ENCODE measurements around the gene PRXL2B. TPM values are rescaled to one million over a fixed set of nuclear protein-coding genes. Genes with fewer than 3 reads are reported as not detected.

Gene PRXL2B
- total and polyA plus RNA-seq, 12 donors = 3.7 to 12.0 (median 5.4) TPM

DNA sequence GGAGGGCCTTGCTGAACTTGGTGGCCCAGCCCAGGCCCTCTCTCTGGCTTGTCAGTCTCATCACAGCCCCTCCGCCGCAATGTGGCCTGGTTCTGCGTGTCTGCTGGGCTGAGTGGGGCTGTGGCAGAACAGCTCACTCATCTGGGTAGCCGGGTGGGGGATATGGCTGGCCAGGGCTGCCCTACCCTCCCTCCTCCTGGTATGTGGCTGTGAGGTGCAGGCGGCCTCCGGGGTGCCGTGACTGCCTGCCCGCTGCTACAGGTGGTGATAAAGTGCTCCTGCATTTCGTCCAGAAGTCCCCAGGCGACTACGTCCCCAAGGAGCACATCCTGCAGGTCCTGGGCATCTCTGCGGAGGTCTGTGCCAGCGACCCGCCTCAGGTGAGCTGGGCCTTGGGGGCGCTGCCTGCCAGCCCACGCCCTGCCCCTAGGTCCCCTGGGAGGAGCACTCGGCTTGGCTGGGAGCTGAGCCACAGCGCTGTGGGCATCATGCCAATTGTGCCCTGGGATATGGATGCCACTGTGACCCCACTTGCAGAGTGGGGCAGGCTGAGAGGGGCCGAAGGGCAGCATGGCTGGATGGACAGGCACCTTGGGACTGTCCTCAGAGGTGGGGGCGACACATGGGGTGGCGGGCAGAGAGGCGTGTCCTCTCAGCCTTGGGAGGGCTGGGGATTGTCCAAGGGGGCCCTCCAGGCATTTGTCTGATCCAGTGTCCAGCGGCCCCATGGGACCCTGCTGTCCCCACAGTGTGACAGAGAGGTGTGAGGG is 2.3 kb downstream of the PRXL2B start:
- TF ChIP-seq, protein P1, sequence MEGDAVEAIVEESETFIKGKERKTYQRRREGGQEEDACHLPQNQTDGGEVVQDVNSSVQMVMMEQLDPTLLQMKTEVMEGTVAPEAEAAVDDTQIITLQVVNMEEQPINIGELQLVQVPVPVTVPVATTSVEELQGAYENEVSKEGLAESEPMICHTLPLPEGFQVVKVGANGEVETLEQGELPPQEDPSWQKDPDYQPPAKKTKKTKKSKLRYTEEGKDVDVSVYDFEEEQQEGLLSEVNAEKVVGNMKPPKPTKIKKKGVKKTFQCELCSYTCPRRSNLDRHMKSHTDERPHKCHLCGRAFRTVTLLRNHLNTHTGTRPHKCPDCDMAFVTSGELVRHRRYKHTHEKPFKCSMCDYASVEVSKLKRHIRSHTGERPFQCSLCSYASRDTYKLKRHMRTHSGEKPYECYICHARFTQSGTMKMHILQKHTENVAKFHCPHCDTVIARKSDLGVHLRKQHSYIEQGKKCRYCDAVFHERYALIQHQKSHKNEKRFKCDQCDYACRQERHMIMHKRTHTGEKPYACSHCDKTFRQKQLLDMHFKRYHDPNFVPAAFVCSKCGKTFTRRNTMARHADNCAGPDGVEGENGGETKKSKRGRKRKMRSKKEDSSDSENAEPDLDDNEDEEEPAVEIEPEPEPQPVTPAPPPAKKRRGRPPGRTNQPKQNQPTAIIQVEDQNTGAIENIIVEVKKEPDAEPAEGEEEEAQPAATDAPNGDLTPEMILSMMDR (IDR thresholded peaks at IDR 0.05) = no peak
- H3K9me3 ChIP-seq = no peaks in the 10 kb centered on the region
- no peak overlapping the region for H3K27ac ChIP-seq
- H3K4me1 ChIP-seq = peaks cover 12 to 37% (median 29%) of the 10 kb centered on the region in 9 donors
- intact Hi-C loops (cut with DNase I) = loop anchor here in 2 of 10 donors (5.0 to 10.0 kb wide), 2 partner anchors 56 to 62 kb away; partner anchors contain the start of gene PANK4 (in 1 of the 2)
- peak in 1 of 2 donors; percentile 21 for DNase-seq
- H3K27me3 ChIP-seq = peaks cover 0 to 8% (median 0%) of the 10 kb centered on the region in 7 donors
- WGBS, 2 donors = 89 to 92% methylated on average over 23 of the region's 23 CpGs
- ATAC-seq = no peak
- H3K4me3 ChIP-seq = no peak overlapping the region
- H3K36me3 ChIP-seq = peaks cover 0 to 8% (median 0%) of the 10 kb centered on the region in 9 donors

DNA sequence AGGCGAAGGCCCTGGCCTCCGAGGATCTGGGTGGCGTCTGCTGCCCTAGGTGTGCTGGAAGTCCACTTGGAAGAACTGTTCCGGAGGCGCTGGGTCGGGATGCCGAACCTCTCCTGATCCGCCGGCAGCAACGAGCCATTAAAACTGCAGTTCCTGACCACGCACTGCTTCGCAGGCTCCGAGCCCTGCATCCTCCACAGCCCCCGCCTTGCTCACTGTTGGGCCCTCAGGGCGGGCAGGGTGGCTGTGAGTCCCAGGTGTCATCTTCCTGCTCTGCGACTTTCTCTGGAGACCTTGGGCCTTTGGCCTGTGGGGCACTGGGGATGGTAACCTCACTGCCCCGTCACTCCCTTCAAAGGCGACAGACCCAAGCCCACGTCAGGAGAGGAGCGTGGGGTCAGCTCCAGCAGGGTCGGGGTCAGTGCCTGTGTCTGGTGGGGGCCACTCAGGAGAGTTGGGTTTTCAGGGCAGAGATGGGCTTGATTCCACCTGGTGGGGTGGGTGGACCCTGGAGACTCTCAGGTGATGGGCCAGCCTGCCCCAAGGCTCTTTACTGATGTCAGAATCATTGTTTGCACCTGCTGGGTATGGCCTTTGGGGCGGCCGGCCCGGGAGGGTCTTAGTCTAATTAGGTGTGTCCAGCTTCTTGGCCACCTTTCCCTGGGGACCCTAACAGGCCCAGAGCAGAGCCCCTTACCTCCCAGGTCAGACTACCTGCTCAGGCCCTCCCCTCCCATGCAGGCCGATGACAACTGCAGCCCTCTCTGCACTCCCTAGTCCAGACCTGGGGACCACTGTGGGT is 3.1 kb downstream of the PRXL2B start:
- Histone ChIP-seq H3K27me3 (peaks cover 0 to 11% (median 0%) of the 10 kb centered on the region in 7 donors), H3K4me3 (no peak overlapping the region), H3K36me3 (peaks cover 0 to 8% (median 0%) of the 10 kb centered on the region in 9 donors), H3K9me3 (no peaks in the 10 kb centered on the region), H3K27ac (no peak overlapping the region), H3K4me1 (peaks cover 12 to 37% (median 28%) of the 10 kb centered on the region in 9 donors)
- intact Hi-C loops (cut with DNase I) = loop anchor here in 5 of 10 donors (5.0 to 10.0 kb wide), 3 partner anchors 48 to 62 kb away; partner anchors contain the start of gene PANK4 (in 1 of the 5)
- DNase-seq = no peak
- TF ChIP-seq, protein P1 (IDR thresholded peaks at IDR 0.05) = no peak
- 96 to 98% methylated on average over 25 of the region's 25 CpGs for WGBS, 2 donors
- ATAC-seq = no peak

DNA sequence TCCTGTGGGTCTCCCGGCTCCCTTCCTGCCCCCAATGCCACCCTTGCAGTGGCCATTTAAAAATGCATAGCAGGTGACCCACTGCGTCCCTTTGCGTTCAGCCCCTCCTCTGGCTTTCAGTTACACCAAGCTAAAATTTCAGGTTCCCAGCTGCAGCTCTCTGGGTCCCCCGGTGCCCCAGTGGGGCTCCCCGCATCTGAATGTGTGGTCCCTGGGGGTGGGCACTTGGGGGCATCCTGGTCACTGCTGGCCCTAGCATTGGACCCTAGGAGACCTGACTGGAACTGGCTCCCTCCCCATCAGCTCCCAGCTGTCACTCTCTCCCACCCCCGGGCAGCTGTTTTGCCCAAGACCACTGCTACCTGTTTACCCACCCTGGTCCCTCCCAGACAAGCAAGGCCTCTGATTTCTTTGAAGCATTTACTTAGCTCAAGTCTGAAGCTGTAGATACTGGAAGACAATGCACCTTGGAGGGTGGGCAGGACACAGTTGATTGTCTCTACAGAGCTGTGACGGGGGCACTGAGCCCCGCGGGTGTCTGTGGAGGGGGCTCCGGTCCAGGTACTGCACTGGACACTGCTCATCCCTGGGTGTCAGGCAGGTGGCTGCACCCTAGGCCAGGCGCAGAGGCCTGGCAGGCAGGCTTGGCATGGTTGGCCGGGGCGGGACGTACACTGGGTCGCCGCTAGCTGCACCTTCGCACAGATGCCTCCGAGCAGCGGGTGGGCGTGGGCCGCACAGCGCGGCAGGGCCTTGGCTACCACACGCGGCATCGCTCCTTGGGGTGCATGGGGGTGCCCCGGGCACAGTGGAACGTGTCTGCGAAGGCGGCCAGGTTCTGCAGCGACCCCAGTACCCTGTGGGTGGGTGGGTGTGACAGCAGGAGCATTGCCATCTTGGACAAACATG is 3.9 kb downstream of the PRXL2B start:
- ATAC-seq (no peak), DNase-seq (no peak)
- Histone ChIP-seq H3K4me3 (no peak overlapping the region), H3K27ac (no peak overlapping the region), H3K27me3 (peaks cover 0 to 19% (median 0%) of the 10 kb centered on the region in 7 donors), H3K36me3 (peaks cover 0 to 8% (median 0%) of the 10 kb centered on the region in 9 donors), H3K9me3 (no peaks in the 10 kb centered on the region), H3K4me1 (peaks cover 6 to 28% (median 20%) of the 10 kb centered on the region in 9 donors)
- intact Hi-C loops (cut with DNase I) = loop anchor here in 3 of 10 donors (5.0 to 10.0 kb wide), 2 partner anchors 47 to 54 kb away; no protein-coding TSS in a partner anchor
- 96 to 98% methylated on average over 31 of the region's 31 CpGs for WGBS, 2 donors
- TF ChIP-seq, protein P1 (IDR thresholded peaks at IDR 0.05) = no peak

All from heart right ventricle (tissue), 16 donors.